GM21737 (cell line): ENCODE results near the gene PCARE.

Source experiments
- ATAC-seq: cut with Tn5 transposase; IDR thresholded peaks from one replicate; pipeline ENCODE4 v1.9.1; 2021; ENCODE audit warnings: mild to moderate bottlenecking, moderate library complexity; ENCODE audit not compliant: unreplicated experiment

The PCARE gene

DNA sequence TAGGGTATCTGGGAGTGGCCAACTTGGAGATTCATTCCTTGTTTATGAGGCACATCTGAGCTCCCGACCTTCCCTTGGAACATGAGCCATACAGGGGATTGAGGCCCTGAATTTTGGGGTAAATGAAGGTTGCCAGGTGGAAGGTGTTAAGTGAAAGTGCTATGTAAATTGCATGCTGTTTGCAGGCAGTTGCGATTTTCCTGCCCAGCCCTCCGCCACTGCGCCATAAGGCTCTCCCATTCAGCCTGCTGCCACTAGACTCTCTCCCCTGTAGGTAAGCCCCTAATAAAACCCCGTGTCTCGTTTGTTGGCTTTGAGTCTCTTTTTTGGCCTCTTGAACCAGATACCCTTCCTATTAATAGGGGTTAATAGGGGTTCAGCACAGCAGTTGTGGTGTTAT lies 33.8 kb downstream of the PCARE start:
- ATAC-seq, result no peak

DNA sequence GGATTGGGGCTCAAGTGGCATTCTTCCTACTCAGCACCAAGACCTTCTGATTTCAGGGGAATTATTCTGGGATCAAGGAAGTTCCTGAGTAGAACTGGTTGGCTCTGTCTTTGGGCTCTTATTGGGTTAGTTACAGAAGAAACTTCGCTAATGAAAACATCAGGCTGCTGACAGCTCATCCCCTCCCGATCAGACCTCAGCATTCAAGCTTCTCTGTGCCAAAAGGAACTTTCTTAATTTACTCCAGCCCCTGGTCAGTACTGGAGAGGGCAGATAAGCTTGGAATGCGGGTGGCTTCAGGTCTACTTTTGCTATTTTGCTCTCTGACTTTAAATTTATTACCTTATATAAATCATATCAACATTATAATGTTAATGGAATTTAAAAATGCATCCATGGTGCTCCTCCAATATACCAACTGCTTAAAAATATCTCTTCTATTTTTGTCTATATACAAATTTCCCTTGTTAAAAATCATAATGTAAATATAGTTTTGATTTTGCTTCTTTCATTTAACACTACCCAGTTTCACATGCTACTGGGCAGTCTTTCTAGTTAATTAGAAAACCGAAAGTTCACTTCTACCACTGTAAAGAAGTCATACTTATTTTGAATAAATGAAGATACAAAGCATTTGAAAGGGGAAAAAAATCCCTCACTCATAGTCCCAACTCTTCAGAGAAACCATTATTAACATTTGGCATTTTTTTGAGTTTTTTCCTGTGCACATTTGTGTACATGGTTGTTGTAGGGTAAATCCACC lies 34.4 kb downstream of the PCARE start:
- ATAC-seq, result no peak

DNA sequence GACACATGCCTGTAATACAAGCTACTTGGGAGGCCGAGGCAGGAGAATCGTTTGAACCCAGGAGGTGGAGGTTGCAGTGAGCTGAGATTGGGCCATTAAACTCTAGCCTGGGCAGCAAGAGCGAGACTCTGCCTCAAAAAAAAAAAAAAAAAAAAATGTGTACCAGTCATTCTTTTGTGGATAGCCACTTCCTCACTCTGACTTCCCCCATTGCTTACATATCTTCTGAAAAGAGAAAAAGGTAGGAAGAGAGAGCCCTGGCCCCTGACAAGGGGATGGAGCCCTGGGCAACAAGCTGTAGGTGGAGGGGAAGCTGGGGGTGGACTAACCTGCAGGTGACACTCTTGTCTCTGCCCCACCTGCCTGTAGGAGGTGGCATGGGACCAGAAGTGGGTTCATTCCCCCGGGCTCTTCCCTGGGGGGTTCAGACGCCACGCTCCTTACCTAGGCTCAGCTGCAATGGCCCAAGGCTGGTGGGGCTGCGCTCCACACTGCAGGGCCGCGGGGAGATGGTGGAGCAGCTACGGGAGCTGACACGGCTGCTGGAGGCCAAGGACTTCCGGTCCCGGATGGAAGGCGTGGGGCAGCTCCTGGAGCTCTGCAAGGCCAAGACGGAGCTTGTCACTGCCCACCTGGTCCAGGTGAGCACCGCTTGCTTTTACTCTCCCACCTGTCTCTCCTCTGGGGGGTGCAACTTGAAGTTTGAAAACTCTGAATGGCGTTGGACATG lies 39.1 kb downstream of the PCARE start:
- ATAC-seq, result no peak

DNA sequence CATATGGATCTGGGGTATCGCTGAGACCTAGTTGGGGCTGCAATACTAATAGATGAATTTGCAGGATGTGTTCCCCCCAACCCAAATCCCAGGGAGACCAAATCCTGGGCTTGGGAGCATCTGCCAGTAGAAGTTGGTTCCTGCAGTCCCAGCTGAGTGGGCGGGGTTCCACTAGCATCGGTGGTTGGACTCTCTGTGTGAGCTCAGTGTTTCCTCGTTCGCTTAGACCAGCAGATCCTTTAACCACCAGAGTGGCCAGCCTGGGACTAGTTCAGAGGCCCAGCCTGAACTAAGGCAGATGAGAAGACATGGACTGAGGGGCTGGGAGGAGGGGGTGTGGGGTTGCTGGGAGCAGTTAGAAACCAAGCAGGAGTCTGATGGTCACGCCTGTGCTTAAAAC lies 40.7 kb downstream of the PCARE start:
- no peak for ATAC-seq

DNA sequence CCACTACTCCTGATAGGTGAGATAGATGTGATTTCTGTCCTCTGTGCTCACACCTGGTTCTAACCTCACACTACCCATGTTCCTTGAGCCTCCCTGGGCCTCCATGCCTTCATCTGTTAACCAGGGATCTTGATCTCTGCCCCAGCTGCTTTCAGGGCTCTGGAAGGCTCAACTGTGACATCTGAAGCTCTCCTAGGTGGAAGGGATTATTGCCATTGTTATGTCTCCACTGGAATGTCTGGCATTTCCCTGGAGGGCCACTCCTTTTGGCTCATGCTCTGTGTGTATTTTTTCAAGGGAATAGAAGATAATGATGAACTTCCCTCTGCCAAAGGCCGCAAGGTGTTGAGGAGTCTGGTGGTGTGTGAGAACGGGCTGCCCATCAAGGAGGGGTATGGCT lies 41.2 kb downstream of the PCARE start:
- ATAC-seq, result no peak

DNA sequence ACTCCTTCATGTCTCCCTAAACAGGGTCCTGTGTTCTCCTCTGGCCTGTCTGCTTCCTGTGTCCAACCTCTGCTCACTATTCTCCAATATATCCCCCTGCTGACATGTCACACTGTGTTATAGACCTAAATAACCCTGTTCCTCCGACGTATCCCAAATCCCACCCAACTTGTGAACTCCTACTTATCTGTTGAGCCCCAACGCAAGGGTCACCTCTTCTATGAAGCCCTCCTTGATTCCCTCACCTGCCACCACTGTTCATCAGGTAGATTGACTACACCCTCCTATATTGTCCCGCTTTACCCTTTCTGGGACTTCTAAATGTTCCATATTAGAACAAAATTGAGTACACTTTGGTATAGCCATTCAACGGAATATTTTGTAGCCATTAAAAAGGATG lies 42.1 kb downstream of the PCARE start:
- no peak for ATAC-seq

DNA sequence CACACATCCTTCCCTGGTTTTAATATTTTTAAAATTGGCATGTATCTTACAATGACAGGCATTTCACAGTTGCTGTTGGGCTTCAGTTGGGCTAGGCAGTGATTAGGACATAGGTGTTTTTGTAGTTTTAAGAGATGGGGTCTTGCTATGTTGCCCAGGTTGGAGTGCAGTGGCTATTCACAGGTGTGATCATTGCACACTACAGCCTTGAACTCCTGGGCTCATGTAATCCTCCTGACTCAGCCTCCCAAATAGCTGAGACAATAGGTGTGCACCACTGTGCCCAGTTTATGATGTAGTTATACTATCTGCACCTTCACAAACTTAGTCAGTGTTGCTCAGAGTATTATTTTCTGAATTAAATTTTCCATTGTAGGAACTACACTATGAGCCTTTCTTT lies 43.3 kb downstream of the PCARE start:
- ATAC-seq, result no peak

DNA sequence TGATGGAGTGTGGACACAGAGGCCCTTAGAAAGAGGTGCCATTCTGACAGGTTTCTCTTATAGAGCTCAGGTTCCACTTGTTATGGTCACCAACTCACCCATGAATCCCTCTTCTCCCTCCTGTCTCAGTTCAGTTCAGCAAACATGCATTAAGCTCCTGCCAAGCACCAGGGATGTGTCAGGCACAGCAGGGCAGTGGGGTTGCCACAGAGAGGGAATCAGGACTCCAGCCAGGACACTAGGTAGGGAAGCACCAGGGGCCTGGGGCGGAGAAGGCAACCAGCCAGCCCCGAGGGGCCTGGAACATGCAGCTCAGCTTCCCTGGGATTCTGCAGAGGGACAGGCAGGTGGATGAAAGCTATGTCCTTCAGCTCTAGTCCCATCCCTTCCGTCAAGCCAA lies 48.6 kb downstream of the PCARE start:
- no peak for ATAC-seq

DNA sequence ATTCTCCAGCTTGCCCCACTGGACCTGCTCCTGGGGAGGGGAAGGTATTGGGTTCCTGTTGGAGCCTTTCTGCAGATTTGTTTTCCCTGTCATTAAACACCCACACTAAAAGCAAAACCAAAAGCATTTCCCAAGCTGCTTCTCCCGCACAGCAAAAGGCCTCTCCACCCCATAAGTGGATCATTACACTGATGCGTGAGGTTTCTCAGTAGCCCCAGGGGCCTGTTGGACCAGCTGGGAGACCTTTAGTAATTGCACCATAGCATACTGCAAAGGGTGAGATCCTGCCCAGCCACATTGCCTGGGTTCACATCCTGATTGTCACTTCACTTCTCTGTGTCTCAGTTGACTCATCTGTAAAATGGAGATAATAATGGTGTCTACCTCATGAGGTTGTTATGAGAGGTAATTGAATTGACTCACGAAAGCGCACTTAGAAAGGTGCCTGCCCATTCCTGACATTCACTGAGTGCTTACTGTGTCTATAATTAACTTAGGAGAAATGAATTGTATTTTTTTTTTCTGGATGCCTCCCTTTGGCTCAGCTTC lies 49.4 kb downstream of the PCARE start:
- no peak for ATAC-seq

DNA sequence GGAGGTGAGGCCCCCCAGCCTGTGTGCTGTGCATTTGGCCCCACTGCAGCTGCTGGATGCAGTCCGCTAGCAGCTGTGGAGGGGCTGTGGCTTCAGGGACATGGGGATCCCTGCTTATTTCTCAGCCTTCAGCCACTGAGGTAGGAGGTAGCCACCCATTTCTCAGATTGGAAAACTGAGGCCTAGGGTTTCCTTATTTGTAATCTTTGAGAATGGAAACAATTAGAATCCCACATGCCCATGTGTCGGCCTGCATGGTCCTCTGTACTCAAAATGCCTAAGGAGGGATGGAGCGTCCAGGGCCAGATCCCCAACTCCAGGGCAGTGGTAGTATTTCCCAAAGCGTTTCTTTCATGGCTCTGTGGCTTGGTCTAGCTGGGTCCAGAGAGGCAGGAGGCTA lies 51.1 kb downstream of the PCARE start:
- ATAC-seq, result no peak

DNA sequence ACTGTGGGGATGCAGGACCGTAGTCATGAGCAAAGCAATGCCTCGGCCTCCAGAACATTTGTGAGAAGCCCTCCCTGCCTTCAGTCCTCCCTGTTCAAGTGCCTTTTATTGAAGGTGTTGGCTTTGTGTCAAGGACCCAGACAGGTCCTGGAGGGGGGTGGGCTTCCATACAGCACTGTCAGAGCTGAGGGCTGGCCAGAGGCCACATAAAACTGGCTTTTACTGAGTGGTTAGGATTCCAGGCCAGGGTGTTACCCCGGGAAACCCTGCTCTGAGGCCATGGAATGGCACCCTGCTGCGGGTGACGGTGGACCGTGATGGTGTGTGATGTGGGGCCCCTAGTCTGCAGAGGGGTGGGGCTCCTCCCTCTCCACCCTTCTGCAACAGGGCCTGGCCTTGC lies 51.6 kb downstream of the PCARE start:
- ATAC-seq, result no peak

DNA sequence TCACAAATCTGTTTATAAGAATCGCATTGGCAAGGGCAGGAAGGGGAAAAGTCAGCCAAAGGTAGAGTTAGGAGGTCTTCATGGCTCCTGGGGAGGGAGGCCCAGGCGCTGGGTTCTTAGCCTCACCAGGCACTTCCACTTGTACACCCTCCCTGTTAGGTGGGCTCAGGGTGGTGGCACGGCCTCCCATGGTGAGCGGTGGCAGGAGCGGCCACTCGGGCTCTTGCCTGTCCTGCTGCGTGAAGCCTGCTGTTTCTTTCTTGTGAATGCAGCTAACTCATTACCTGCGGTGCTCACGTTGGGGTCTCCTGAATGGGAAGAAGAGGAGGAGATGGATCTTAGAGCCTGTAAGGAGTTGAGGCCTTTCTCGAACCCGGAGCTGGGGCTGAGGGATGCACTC lies 52.4 kb downstream of the PCARE start:
- ATAC-seq, result no peak

DNA sequence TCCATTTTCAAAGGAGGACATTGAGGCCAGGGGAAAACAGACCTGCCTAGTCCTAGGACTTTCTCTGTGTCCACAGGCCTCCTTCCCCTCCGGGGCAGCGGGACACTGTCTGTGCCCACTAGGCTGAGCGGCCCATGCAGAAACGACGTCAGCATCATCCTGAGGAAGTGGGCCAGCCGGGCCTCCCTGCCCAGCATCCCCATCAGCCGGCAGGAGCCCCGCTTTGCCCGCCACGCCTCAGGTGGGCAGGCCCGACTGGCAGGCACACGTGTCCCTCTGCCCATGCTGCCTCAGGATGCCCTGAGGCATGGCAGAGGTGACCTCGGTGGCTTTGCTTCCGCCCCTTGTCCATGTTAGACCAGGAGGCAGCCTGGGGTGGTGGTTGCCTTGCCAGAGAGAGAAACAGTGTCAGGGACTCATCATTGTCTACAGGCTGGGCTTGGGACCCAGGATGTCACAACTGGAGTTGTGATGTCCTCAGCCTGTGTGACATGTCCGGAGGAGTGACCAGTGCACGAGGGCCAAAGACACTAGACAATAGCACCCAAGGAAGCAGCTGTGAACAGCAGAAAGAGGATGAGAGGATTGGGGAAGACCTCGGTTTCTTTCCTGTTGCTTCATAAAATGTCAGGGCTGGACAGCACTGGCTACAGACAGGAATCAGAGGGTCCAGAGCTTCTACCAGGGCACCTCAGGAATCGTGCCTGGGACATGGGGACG lies 56.4 kb downstream of the PCARE start:
- no peak for ATAC-seq

DNA sequence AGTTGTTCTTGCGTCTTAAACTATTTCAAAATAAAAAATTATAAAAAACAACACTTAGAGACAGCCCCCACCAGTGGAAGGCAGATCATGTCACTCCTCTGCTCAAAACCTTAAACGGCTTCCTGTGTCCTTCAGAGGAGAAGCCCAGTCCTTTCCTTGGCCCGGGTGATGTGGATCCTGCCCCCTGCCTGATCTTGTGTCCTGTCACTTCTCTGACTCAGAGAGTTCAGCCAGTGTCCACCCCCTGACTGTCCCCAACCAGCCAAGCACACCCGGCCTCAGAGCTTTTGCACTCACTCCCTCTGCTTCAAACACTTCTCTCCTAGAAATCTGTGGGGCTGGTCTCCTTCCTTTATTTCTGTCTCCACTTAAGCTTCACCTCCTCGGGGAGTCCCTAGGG lies 57.8 kb downstream of the PCARE start:
- no peak for ATAC-seq

DNA sequence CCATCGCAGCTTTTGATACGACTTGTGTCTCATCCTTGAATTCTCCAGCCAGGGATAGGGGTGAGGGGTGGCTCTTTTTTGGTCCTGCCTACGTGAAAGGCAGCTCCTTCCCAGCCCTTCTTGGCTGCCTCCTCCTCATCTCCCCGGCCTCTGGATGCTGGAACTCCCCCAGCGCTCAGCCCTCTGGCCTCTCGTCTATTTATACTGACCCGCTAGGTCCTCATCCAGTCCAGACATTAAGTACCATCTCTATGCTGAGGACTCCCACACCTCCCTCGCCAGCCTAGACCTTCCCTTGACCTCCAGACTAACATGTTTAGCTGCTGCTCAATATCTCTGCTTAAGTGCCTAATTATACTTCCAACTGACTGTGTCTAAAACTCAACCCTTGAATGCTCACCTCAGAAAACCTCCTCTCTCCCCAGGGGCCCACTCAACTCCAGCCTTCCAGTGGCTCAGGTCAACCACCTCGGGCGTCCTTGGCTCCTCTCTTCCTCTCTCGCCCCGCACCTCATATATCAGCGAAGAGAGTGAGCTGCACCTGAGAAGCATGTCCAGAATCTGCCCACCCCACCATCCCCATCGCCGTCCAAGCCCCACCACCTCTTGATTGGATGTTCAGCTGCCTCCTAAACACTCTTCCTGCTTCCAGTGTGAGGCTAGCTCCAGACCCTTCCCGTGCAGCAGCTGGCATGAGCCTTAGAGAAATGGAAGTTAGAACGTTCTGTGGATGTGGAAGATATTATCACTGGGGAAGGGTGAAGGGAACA lies 58.4 kb downstream of the PCARE start:
- ATAC-seq, result no peak

DNA sequence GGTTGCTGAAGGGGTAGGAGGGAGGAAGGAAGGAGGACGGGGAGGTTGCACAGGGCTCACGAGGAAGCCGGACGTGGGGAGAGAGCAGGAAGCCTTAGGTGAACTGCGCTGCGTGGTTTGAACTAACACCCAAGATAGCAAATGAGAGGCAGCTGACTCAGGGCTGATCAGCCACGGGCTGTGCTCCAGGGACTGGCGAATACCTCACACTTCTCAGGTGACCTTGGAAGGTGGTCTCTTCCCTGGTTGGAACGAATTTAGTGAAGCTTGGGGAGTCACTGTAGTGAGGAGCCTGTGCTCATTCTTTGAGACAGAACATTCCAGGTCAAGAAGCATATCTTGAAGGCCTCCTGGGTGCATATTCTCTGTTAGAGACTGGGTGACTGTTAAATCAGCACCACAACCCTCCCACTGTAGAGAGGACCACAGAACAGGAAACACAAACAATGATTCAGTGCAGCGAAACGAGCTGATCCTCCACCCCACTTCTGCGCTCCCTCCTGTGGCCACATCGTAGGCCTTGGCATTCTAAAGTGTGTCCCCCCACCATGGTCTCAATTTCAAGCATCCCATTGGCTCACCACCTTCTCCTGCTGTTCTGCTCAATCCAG lies 59.4 kb downstream of the PCARE start:
- ATAC-seq, result peak; percentile 52

DNA sequence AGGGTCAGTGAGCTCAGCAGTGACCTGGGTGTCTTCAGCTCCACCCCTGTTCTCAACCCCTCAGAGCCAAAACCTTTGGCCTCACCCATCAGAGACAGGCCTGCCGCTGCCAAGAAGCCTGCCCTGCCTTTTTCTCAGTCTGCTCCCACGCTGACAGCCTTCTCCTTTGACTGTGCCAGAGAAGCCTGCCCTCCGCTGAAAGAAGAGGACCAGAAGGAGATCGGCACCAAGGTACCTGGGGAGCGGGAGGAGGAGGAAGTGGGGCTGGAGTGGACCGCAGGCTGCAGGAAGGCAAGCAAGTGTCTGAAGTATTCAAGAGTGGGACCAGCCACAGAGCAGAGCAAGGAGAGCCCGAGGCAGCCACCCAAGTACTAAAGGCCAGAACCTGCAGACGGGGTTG lies 60.0 kb downstream of the PCARE start:
- ATAC-seq, result peak; percentile 6

DNA sequence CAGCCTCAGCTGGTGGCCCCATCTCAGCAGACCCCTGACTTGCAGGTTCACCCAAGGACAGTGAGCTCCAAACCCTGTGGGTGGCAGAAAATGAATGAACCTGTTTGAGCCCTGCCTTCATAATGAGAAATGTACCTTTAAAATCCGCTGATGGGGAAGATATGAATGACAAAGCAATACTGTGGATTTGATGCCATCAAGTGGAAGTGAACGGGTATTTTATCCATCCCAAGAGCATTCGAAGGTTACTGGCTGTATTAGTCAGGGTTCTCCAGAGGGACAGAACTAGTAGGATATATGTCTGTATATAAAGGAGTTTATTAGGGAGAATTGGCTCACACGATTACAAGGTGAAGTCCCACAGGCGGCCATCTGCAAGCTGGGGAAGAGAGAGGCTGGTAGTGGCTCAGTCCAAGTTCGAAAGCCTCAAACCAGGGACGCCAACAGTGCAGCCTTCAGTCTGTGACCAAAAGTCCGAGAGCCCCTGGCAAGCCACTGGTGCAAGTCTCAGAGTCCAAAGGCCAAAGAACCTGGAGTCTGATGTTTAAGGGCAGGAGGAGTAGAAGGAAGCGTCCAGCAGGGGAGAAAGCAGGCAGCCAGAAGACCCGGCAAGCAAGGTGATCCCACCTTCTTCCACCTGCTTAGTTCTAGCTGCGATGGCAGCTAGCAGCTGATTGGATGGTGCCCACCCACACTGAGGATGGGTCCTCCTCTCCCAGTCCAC lies 61.1 kb downstream of the PCARE start:
- ATAC-seq, result no peak

DNA sequence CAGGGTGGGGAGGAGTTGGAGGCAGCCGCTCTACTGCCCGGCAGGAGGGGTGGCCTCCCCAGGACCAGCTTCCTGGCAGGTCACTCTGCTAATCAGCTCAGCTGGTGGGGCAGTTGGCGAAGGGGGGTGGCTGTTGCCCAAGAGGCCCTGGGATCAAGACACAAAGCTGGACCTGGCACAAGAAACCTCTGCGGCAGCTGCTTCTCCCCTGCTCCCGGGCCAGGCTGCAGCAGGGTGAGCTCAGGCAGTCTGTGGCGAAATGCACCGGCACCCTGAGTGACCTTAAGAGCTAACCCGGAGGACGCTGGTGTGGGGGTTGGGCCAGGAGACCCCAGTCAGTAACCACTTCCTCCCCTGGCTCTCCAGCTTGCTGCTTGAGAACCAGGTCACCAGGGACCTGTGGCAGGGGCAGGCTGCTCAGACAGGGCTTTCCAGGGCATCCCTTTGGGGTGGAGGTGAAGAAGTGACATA lies 62.1 kb downstream of the PCARE start:
- no peak for ATAC-seq
